HepG2 (cell line): ENCODE data around the gene RASSF4. TPM values are rescaled to one million over a fixed set of nuclear protein-coding genes. Genes with fewer than 3 reads are reported as not detected.

Experiments
- ARNT ChIP-seq: fragments of 450-650 bp; IDR thresholded peaks from 2 replicates; pipeline ENCODE4 v1.6.1; 2017
- CHD2 ChIP-seq: IDR thresholded peaks from 2 replicates; pipeline ENCODE4 v1.6.1; 2011; ENCODE audit warnings: low read depth, low read length, improper control_type of control experiment
- ELF3 ChIP-seq: IDR thresholded peaks from 2 replicates; pipeline ENCODE4 v1.6.1; 2016; ENCODE audit warnings: missing genetic modification reagents, missing compliant biosample characterization
- FOXK2 ChIP-seq: fragments of 450-650 bp; IDR thresholded peaks from 2 replicates; pipeline ENCODE4 v1.6.1; 2016
- HNF1A ChIP-seq, 2 experiments: sonication (generic) in 1 of 2; formaldehyde crosslinking in 1 of 2; IDR thresholded peaks; 2 replicates each; pipeline versions ENCODE4 v1.4.0 to v1.6.1; 2016 to 2020; ENCODE audit warnings: borderline replicate concordance in 1 of 2, low read depth in 1 of 2, mild to moderate bottlenecking in 1 of 2, missing genetic modification reagents in 1 of 2
- HOXA9 ChIP-seq: sonication (generic); formaldehyde crosslinking; IDR thresholded peaks from 2 replicates; pipeline ENCODE4 v1.8.1; 2022; ENCODE audit warnings: missing genetic modification reagents, mild to moderate bottlenecking, moderate library complexity, borderline replicate concordance
- IRF9 ChIP-seq: sonication (generic); formaldehyde crosslinking; IDR thresholded peaks from 2 replicates; pipeline ENCODE4 v1.8.0; 2022; ENCODE audit warnings: missing genetic modification reagents, mild to moderate bottlenecking, borderline replicate concordance
- JUN ChIP-seq: sonication (generic); formaldehyde crosslinking; IDR thresholded peaks from 2 replicates; pipeline ENCODE4 v1.4.0; 2020; ENCODE audit warnings: mild to moderate bottlenecking, missing genetic modification reagents
- KDM3A ChIP-seq: IDR thresholded peaks from 2 replicates; pipeline ENCODE4 v1.6.1; 2018; ENCODE audit warnings: low read depth, missing compliant biosample characterization
- MEF2D ChIP-seq: sonication (generic); formaldehyde crosslinking; IDR thresholded peaks from 2 replicates; pipeline ENCODE4 v1.5.1; 2020; ENCODE audit warnings: mild to moderate bottlenecking, missing genetic modification reagents
- MIER2 ChIP-seq: IDR thresholded peaks from 2 replicates; pipeline ENCODE4 v1.6.1; 2016; ENCODE audit warnings: missing biosample characterization, missing genetic modification reagents
- PHB2 ChIP-seq: fragments of 450-650 bp; IDR thresholded peaks from 2 replicates; pipeline ENCODE4 v1.6.1; 2018; ENCODE audit not compliant: partially characterized antibody
- POLR2AphosphoS5 ChIP-seq: IDR thresholded peaks from 2 replicates; pipeline ENCODE4 v1.6.1; 2012; ENCODE audit warnings: low read depth, low read length
- SAP130 ChIP-seq: IDR thresholded peaks from 2 replicates; pipeline ENCODE4 v1.6.1; 2016; ENCODE audit warnings: low read depth
- TOPORS ChIP-seq: sonication (generic); formaldehyde crosslinking; IDR thresholded peaks from 2 replicates; pipeline ENCODE4 v1.8.0; 2023; ENCODE audit warnings: mild to moderate bottlenecking, missing genetic modification reagents
- TP53 ChIP-seq: sonication (generic); formaldehyde crosslinking; conservative IDR thresholded peaks from 2 replicates; pipeline ENCODE4 v1.4.0; 2020; ENCODE audit warnings: missing genetic modification reagents
- ZC3H13 ChIP-seq: sonication (generic); formaldehyde crosslinking; IDR thresholded peaks from 2 replicates; pipeline ENCODE4 v1.8.1; 2023; ENCODE audit warnings: mild to moderate bottlenecking, missing genetic modification reagents, moderate library complexity
- ZFP41 ChIP-seq: sonication (generic); formaldehyde crosslinking; IDR thresholded peaks from 2 replicates; pipeline ENCODE4 v1.4.0; 2020; ENCODE audit warnings: mild to moderate bottlenecking, missing genetic modification reagents, borderline replicate concordance
- ZNF576 ChIP-seq: sonication (generic); formaldehyde crosslinking; IDR thresholded peaks from 2 replicates; pipeline ENCODE4 v1.4.0; 2020; ENCODE audit warnings: mild to moderate bottlenecking, missing genetic modification reagents
- polyA plus RNA-seq, 8 experiments: library from polyadenylated mRNA; depleted of rRNA in 3 of 8; stranded (reverse) in 7 of 8; unstranded in 1 of 8; fragments of >200 nt; fragmentation: Illumina TruSeq in 4 of 8; extraction: Trizol in 4 of 8; gene quantifications; 2 replicates each; pipeline versions ENCODE4 v1.2.1 to v1.2.3, GENCODE V29; 2011 to 2016; ENCODE audit warnings: low read depth in 4 of 8, missing spikeins in 1 of 8, mixed read lengths in 1 of 8; ENCODE audit not compliant: insufficient read depth in 1 of 8
- total RNA-seq, 5 experiments: library from RNA; depleted of rRNA; stranded (reverse); fragments of >200 nt; fragmentation: Illumina TruSeq; extraction: Trizol; gene quantifications; 2 replicates each; pipeline ENCODE4 v1.2.3, GENCODE V29; 2016; ENCODE audit warnings: low read depth in 1 of 5
- TF ChIP-seq, protein P1 (sequence below): sonication (generic); formaldehyde crosslinking; IDR thresholded peaks from 2 replicates; pipeline ENCODE4 v1.8.0; 2022; ENCODE audit warnings: mild to moderate bottlenecking, missing genetic modification reagents
- TF ChIP-seq, protein P2 (sequence below): sonication (generic); formaldehyde crosslinking; IDR thresholded peaks from 2 replicates; pipeline ENCODE4 v1.9.0; 2022; ENCODE audit warnings: low read depth, missing genetic modification reagents

The RASSF4 gene
- total and polyA plus RNA-seq, 2 of the 13 experiments (the other 11 are each of a cell fraction or from before 2014, with no cell fraction given) = 34.0 to 51.7 TPM

GRCh38 chr10:44977287-44978212 lies 17.9 kb downstream of the RASSF4 start (continued):
- TF ChIP-seq, protein P1, sequence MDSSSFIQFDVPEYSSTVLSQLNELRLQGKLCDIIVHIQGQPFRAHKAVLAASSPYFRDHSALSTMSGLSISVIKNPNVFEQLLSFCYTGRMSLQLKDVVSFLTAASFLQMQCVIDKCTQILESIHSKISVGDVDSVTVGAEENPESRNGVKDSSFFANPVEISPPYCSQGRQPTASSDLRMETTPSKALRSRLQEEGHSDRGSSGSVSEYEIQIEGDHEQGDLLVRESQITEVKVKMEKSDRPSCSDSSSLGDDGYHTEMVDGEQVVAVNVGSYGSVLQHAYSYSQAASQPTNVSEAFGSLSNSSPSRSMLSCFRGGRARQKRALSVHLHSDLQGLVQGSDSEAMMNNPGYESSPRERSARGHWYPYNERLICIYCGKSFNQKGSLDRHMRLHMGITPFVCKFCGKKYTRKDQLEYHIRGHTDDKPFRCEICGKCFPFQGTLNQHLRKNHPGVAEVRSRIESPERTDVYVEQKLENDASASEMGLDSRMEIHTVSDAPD = no peak
- no peak for TF ChIP-seq ZC3H13 (CRISPR knock-in tag)
- TF ChIP-seq HOXA9 (CRISPR knock-in tag) = no peak; the same call in 1 of the 2 replicates
- TF ChIP-seq, protein P2, sequence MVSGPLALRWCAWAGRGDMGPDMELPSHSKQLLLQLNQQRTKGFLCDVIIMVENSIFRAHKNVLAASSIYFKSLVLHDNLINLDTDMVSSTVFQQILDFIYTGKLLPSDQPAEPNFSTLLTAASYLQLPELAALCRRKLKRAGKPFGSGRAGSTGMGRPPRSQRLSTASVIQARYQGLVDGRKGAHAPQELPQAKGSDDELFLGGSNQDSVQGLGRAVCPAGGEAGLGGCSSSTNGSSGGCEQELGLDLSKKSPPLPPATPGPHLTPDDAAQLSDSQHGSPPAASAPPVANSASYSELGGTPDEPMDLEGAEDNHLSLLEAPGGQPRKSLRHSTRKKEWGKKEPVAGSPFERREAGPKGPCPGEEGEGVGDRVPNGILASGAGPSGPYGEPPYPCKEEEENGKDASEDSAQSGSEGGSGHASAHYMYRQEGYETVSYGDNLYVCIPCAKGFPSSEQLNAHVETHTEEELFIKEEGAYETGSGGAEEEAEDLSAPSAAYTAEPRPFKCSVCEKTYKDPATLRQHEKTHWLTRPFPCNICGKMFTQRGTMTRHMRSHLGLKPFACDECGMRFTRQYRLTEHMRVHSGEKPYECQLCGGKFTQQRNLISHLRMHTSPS (CRISPR knock-in tag) = peak; percentile 36; the same call in 1 of the 2 replicates
- TF ChIP-seq ZFP41 = 0 out of 2 replicates have a peak, but pooled peaks have one; percentile 23
- no peak for TF ChIP-seq ARNT
- TF ChIP-seq MEF2D (CRISPR knock-in tag) = no peak
- no peak for TF ChIP-seq ZNF576 (CRISPR knock-in tag)
- TF ChIP-seq HNF1A (IDR thresholded peaks at IDR 0.05; ENCODE audit: low read depth) = no peak
- no peak; the same call in 1 of the 2 replicates for TF ChIP-seq HNF1A (CRISPR knock-in tag; IDR thresholded peaks at IDR 0.05; ENCODE audit: borderline replicate concordance)
- no peak for TF ChIP-seq FOXK2
- TF ChIP-seq POLR2AphosphoS5 = peak; percentile 15; the same call in 1 of the 2 replicates
- no peak for TF ChIP-seq KDM3A
- TF ChIP-seq TOPORS (CRISPR knock-in tag) = no peak
- TF ChIP-seq IRF9 = peak; percentile 11; the same call in 1 of the 2 replicates
- no peak for TF ChIP-seq JUN (CRISPR knock-in tag)
- no peak for TF ChIP-seq PHB2
- no peak; the same call in 1 of the 2 replicates for TF ChIP-seq SAP130 (CRISPR knock-in tag)
- TF ChIP-seq MIER2 (CRISPR knock-in tag) = no peak
- no peak for TF ChIP-seq ELF3 (CRISPR knock-in tag)
- no peak for TF ChIP-seq TP53 (CRISPR knock-in tag)
- no peak for TF ChIP-seq CHD2
